ENCODE data around the gene TPSB2.

The TPSB2 gene

DNA sequence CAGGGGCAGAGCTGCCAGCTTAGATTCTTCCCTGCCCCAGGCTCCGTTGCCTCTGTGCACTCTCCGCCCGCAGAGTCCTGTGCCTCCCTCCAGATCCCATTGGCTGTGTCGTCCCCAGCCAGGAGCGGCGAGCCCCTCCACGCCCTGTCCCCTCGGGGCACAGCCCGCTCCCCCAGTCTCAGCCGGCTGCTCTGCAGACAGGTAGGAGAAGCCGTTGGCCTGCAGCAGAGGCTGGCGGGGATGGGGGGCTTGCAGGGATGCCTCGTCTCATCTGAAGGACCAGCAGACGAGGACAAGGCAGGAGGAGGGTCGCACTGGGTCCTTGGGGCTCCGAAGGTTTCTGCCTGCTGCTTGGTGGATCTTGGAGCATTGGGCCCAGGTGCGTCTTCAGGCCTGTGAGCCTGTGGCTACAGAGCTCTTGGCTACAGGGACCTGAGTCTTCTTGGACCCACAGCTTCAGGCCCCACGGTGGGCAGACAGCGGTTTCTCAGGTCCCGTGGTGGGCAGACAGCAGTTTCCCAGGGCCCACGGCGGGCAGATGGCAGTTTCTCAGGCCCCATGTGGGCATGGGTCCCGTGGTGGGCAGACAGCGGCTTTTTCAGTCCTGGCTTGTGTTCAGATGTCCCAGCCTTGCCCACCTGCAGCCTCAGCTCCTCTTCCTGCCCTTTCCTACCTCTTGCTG is 10.9 kb downstream of the TPSB2 start:
- DNase-seq (ENCODE audit: low spot score): no peak

DNA sequence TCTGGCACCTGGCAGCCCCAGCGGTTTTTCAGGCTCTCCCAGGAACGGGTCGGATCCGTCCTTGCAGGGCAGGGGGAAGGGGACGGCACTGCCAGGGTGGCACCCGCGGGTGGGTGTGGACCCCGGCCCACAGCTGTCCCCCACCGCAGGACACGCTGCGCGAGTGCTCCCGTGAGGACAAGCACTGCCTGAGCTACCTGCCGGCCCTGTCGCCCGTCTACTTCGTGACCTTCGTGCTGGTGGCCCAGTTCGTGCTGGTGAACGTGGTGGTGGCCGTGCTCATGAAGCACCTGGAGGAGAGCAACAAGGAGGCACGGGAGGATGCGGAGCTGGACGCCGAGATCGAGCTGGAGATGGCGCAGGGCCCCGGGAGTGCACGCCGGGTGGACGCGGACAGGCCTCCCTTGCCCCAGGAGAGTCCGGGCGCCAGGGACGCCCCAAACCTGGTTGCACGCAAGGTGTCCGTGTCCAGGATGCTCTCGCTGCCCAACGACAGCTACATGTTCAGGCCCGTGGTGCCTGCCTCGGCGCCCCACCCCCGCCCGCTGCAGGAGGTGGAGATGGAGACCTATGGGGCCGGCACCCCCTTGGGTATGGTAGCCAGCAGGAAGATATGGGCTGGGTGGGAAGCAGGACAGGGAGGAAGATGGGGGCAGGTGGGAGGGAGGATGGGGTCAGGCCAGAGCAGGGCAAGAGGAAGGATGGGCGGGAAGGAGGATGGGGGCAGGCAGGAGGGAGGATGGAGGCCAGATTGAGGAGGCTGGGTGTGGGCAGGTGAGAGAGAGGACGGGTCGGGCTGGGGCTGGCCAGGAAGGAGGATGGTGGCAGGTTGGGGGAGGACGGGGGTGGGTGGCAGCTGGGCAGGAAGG is 11.7 kb downstream of the TPSB2 start:
- DNase-seq (ENCODE audit: low spot score): no peak

DNA sequence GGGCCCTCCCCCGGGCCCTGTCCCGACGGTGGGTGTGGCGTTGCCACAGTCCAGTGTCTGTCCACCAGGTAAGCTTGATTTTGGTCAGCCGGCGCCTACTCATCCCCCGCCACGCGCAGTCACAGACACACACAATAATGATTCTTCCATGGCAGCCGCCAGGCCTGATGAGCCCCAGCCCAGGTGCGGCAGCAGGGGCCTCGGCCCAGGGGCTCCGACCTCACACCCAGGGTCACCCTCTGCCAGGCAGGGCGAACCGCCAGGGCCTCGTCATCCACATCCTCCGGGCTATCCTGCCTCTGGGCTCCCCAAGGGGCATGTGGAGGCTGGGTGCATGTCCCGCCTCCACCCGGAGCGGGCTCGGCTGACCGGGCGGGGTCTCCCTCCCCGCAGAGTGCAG is 12.5 kb downstream of the TPSB2 start:
- DNase-seq (ENCODE audit: low spot score): no peak

DNA sequence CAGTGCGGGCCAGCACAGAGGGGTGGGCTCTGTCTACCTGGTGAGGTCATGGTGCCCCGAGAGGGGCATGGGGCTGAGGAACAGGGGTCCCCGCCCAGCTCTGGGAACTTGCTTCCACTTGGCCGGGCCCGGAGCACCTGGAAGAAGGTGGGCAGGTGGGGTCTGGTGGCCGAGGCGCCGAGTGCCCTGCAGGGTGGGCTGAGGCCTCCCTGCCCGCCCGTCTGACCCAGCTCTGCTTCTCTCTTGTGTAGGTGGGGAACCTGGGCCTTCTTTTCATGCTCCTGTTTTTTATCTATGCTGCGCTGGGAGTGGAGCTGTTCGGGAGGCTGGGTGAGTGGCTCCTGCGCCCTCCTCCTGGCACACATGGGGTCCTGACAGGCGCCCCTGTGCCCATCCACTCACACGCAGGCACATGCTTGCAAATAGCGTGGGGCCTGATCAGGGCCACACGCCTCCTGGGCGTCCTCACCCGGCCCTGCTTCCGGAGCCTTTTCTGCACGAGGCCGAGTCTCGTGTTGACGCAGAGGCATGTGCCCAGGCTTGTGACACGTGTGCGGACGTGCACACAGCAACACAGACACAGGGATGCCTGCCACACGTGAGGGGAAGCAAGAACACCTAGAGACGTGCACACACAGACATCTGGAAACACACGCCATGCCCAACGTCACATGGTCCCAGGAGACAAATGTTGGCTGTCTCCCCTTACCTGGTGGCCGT is 13.1 kb downstream of the TPSB2 start:
- no peak for DNase-seq (ENCODE audit: low spot score)

DNA sequence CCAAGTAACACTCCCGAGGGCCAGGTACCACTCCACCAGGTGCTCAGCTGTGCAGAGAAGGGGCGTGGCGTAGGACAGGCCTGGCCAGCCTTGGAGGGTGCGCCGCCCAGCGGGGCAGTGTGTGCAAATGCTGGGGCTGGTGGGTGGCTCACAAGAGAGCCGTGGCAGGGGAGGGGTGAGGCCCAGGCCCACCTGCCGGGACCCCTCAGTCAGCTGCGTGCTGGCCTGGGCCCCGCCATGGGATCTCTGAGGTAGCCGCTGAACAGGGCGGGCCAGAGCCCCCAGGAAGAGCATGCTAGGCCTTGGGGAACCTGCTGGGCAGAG is 13.7 kb downstream of the TPSB2 start:
- DNase-seq (ENCODE audit: low spot score): no peak

DNA sequence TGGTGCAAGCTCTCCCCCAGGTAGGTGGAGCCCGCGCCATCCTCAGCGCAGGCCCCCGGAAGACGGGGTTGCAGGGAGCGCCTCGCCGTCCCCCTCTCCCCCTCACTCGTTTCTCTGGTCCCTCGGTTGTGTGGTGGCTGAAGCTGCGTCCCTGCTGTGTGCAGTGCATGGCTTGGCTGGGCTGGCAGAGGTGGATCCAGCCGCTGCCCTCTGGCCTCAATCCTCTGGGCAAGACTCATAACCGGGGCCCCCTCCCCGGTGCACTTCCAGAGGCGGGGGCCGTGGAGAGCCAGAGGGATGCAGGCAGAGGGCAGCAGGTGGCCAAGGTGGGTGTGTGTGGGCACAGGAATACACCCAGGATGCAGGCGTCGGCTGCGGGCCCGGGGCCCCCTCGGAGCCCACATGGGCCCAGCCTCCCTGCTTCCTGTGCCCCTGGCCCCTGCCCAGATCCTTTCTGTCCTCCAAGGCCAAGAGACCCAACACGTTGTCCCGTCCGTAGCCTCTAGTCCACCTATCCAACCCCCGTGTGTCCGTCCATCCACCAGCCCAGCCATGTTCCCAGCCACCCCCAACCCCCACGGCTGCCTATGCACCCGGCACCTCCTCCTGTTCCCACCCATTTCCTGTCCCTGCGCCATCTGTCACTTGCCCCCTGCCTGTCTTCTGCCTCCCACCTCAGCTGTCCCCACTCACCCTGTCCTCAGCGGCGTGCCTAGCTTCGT is 14.2 kb downstream of the TPSB2 start:
- DNase-seq (ENCODE audit: low spot score): no peak

DNA sequence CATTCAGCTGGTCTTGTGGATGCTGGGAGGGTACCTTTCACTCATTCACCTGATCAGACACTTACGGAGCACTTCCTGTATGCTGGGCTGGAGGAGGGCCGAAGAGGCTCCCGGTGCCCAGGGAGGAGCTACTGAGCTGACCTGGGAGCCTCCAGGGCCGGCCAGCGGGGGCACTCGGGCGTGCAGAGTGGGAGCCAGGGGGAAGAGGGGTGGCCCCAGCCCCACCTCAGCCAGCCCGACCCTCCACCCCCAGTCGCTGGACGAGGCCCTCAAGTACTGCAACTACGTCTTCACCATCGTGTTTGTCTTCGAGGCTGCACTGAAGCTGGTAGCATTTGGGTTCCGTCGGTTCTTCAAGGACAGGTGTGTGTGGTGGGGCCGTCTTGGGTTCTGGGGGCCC is 15.3 kb downstream of the TPSB2 start:
- DNase-seq (ENCODE audit: low spot score): no peak

DNA sequence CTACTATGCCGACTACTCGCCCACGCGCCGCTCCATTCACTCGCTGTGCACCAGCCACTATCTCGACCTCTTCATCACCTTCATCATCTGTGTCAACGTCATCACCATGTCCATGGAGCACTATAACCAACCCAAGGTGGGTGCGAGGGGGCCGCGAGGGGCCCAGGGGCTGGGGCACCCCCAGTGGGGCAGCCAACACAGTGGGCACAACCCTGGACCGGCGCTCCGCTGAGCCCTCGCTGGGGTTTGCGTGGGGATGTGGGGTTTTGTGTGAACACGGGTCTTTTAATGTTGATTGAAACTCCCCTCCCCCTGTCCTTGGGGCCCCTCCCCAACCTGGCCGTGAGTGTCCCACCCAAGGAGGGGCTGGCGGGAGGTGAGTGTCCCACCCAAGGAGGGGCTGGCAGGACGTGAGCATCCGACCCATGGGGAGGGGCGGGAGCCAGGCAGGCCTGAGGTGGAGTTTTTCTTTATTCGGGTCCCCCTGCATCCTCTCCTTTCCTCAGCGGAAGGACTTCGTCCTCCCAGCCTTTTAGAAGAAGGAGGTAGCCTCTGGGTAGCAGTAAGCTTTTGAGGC is 16.1 kb downstream of the TPSB2 start:
- DNase-seq (ENCODE audit: low spot score): no peak

DNA sequence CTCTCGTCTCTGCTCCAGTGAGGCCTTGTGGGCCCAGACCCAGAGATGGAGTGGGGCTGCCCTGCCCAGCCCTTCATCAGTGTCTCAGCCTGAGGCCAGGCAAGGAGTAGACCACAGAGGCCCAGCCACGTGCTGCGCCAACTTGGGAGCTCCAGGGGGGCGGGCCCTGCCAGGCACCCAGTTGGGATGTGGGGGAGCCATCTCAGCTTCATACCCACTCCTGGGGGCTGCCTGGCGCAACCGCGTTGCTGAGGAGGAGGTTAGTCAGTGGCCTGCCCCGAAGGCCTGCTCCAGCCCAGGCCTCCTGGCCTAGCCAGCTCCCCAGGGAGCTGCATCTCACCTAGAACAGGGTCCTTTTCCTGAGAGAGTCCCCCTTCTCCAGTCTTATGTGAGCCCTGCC is 16.8 kb downstream of the TPSB2 start:
- DNase-seq (ENCODE audit: low spot score): no peak

DNA sequence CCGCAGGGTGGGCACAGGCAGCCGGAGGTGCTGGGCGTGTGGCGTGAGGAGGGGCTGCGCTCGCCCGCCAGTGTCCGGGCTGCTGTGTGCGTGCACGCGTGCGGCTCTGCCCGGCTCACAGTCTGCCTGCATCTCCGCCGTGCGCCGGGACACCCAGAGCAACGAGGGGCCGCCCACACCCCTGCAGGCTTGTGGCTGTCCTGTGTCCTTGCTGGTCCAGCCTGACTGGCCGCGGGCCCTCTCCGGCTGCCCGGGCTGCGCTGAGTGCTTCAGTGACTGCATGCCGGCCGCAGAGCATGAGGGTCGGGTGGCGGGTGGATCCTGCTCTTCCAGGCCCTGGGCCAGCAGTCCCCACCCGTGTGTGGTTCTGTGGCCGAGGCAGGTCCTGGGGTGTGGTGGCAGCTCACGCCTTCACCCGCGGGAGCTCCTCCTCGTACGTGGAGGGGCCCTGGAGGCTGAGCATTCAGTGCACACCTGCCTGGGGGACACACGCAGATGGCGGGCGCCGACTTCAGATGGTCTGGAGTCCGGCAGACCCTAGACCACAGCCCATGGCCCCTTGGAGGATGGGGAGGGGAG is 17.3 kb downstream of the TPSB2 start:
- no peak for DNase-seq (ENCODE audit: low spot score)

DNA sequence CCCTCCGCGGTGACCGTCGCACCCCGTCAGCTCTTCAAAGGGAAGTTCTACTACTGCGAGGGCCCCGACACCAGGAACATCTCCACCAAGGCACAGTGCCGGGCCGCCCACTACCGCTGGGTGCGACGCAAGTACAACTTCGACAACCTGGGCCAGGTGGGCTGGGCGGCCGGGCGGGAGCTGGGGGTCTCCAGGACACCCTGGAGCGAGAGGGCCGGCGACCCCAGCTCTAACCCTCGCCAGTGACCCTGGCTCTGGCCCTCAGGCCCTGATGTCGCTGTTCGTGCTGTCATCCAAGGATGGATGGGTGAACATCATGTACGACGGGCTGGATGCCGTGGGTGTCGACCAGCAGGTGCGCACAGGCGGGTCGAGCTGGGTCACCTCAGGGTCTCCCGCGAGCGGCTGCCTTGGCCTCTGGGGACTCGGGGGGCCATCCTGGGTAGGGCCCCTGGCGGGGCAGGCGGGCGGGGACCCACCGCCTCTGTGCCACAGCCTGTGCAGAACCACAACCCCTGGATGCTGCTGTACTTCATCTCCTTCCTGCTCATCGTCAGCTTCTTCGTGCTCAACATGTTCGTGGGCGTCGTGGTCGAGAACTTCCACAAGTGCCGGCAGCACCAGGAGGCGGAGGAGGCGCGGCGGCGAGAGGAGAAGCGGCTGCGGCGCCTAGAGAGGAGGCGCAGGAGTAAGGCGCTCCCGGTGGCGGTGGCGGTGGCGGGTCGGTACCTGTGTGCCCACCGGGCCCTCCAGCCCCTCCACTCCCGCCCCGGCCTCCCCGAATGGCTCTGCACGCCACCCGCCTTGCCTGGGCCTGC is 18.3 kb downstream of the TPSB2 start:
- no peak for DNase-seq (ENCODE audit: low spot score)

DNA sequence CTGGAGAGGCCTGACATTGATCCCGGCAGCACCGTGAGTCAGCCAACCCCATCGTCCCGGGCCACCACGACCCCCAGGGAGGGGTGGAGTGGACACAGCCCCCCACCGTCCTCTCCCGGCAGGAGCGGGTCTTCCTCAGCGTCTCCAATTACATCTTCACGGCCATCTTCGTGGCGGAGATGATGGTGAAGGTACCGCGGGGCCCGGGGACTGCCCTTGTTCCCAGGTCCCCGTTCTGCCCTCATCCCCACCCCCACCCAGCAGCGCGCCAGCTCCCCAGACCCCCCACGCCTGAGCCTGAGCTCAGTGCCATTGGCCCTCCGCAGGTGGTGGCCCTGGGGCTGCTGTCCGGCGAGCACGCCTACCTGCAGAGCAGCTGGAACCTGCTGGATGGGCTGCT is 19.5 kb downstream of the TPSB2 start:
- DNase-seq (ENCODE audit: low spot score): no peak

DNA sequence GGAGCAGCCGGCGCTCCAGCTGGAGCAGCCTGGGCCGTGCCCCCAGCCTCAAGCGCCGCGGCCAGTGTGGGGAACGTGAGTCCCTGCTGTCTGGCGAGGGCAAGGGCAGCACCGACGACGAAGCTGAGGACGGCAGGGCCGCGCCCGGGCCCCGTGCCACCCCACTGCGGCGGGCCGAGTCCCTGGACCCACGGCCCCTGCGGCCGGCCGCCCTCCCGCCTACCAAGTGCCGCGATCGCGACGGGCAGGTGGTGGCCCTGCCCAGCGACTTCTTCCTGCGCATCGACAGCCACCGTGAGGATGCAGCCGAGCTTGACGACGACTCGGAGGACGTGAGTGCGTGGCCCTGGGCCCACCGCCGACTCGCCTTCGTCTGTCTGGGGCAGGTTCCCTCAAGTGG is 20.9 kb downstream of the TPSB2 start:
- DNase-seq (ENCODE audit: low spot score): no peak

DNA sequence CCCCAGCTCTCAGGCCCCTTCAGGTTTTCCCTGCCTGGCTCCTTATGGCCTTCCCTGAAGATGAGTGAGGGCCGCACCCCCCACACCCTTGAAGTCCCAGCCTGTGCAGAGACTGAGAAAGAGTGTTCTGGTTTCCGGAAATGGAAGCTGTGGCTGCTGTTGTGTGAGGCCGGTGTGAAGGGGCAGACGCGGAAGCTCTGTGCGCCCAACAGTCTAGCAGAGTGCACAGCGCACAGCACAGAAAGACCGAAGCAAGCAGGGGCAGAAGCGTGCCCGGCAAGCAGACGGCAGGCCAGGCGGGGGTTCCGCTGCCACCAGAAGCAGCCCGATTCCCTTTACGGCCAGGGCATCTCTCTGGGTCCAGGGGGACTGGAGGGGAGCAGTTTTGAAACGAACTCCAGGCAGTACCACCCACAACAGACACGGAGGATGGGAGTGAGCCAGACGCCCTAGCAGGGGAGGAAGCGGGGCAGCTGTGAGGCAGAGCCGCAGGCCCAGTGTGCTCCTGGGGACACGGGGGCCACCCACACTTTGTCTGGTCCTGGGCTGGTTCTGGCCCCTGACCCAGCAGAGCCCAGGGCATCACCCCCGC is 21.6 kb downstream of the TPSB2 start:
- DNase-seq (ENCODE audit: low spot score): no peak

DNA sequence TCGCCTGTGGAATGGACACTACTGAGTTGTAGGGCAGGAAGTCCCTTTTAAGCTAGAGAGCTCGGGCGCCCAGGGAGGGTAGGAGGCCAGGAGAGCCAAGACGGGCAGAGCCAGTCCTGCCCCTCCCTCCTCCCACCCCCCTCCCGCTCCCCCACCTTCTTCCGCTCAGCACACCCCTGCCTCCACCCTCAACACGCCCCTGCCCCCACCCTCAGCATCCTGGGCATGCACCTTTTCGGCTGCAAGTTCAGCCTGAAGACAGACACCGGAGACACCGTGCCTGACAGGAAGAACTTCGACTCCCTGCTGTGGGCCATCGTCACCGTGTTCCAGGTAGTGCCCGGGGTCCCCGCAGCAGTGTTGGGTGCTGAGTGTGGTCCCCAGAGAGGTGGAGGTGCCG is 23.2 kb downstream of the TPSB2 start:
- DNase-seq (ENCODE audit: low spot score): no peak

DNA sequence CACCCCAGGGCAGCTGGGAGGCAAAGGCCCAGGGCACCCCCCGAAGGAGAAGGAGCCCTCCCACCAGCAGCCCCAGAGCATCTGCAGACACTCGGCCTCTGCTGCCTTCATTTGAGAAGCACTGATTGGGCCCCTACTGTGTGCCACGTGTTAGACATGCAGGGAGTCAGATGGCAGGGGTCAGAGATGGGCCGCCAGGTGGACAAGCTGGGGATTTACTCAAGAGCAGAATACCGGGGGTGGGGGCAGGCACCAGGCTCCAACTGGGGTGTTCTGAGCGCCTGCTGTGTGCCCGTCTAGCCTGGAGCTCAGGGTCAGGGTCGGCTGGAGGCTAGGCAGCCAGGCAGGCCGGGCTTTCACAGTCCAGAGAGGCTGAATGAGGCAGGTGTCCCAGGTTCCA is 23.7 kb downstream of the TPSB2 start:
- no peak for DNase-seq (ENCODE audit: low spot score)

DNA sequence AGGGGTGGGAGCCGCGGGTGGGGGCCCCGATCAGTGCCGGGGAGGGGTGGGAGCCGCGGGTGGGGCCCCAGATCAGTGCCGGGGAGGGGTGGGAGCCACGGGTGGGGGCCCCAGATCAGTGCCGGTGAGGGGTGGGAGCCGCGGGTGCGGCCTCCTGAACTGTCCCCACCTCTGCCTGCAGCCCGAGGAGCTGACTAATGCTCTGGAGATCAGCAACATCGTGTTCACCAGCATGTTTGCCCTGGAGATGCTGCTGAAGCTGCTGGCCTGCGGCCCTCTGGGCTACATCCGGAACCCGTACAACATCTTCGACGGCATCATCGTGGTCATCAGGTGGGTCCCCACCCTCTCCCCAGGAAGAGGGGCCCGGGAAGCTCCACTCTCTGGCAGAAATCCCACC is 25.1 kb downstream of the TPSB2 start:
- DNase-seq (ENCODE audit: low spot score): no peak

DNA sequence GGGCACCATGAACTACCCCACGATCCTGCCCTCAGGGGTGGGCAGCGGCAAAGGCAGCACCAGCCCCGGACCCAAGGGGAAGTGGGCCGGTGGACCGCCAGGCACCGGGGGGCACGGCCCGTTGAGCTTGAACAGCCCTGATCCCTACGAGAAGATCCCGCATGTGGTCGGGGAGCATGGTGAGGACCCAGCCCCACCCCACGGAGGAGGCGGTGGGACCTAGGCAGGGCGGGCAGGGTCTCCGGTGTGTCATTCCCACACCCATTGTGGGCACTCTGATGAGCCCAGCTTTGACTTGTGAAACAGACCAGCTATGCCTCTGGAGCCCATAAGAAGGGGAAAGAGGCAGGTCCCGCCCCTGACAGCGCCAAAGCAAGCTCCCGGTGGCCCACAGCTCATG is 27.7 kb downstream of the TPSB2 start:
- no peak for DNase-seq (ENCODE audit: low spot score)

DNA sequence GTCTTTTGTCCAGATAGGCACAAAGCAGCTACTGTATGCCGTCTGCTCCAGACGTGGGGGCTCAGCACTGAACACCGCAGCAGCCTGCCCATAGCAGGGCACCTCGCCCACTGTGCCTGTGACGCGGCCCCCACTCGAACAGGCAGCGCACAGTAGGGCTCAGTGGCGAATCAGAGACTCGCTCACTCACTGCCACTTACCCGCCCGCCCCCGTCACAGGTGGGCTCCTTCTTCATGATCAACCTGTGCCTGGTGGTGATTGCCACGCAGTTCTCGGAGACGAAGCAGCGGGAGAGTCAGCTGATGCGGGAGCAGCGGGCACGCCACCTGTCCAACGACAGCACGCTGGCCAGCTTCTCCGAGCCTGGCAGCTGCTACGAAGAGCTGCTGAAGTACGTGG is 28.5 kb downstream of the TPSB2 start:
- DNase-seq (ENCODE audit: low spot score): no peak

DNA sequence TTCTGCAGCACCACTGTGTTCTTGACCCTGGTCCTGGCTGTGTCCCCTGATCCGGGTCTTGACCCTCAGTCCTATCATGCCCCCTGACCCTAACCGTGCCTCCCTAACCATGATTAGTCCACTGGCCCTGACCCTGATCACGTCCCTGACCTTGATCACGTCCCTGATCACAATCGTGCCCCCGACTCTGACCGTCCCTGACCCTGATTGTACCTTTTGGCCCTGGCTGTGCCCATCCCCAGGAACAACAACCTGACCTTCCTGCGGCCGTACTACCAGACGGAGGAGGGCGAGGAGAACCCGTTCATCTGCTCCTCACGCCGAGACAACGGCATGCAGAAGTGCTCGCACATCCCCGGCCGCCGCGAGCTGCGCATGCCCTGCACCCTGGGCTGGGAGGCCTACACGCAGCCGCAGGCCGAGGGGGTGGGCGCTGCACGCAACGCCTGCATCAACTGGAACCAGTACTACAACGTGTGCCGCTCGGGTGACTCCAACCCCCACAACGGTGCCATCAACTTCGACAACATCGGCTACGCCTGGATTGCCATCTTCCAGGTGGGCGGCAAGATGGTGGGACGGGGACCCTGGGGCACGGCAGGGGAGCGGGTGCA is 29.9 kb downstream of the TPSB2 start:
- DNase-seq (ENCODE audit: low spot score): no peak

Data from left forelimb (tissue), 1 donor.